Measurements from ENCODE around the gene EGFL6. TPM values are rescaled to one million over a fixed set of nuclear protein-coding genes. Genes with fewer than 3 reads are reported as not detected.

EGFL6 gene
- total and polyA plus RNA-seq, 2 of the 13 experiments (the other 11 are each of a cell fraction or from before 2014, with no cell fraction given): not detected

- ATAC-seq (no peak), DNase-seq (ENCODE audit: low spot score) (no peak), FAIRE-seq (no peak)
- no peaks in the 10 kb centered on the region for H3K79me2 ChIP-seq (ENCODE audit: insufficient read depth, low read length)
- H3K9ac ChIP-seq (ENCODE audit: insufficient read depth, low read depth, low read length): no peak overlapping the region
- no peaks in the 10 kb centered on the region for H3K27me3 ChIP-seq (ENCODE audit: control insufficient read depth in 1 of 2, insufficient read depth in 2 of 2, low read length in 2 of 2)
- intact Hi-C loops (cut with micrococcal nuclease; ENCODE audit: unreplicated experiment): no loop called here
- TF ChIP-seq EHMT2 (IDR thresholded peaks at IDR 0.05; ENCODE audit: borderline replicate concordance, low read depth, low read length) (no peak), ARNT2 (CRISPR knock-in tag; IDR thresholded peaks at IDR 0.05; ENCODE audit: low read depth) (no peak), TRIM24 (CRISPR knock-in tag; IDR thresholded peaks at IDR 0.05) (no peak), HOXA3 (CRISPR knock-in tag; IDR thresholded peaks at IDR 0.05) (no peak), GATAD2A (CRISPR knock-in tag; IDR thresholded peaks at IDR 0.05) (no peak), DDIT3 (CRISPR knock-in tag; IDR thresholded peaks at IDR 0.05) (no peak), CBX1 (IDR thresholded peaks at IDR 0.05; ENCODE audit: low read depth) (no peak), ZHX2 (IDR thresholded peaks at IDR 0.05; ENCODE audit: low read depth) (no peak), ZHX2 (CRISPR knock-in tag; IDR thresholded peaks at IDR 0.05; ENCODE audit: borderline replicate concordance) (no peak), TBX3 (IDR thresholded peaks at IDR 0.05; ENCODE audit: borderline replicate concordance) (no peak), SNAPC2 (CRISPR knock-in tag; IDR thresholded peaks at IDR 0.05) (no peak), ZNF326 (CRISPR knock-in tag; IDR thresholded peaks at IDR 0.05; ENCODE audit: borderline replicate concordance) (no peak), ZNF414 (CRISPR knock-in tag; IDR thresholded peaks at IDR 0.05) (no peak), MTA3 (CRISPR knock-in tag; IDR thresholded peaks at IDR 0.05) (no peak)
- H4K20me1 ChIP-seq (ENCODE audit: insufficient read depth, low read length): no peaks in the 10 kb centered on the region
- ChIA-PET CTCF (ENCODE audit: low intra/inter-chr PET ratio, low total read pairs) (no interaction called here), POLR2A (no interaction called here)
- H2AFZ ChIP-seq (ENCODE audit: low read length): no peak overlapping the region
- in situ Hi-C loops (cut with HindIII; ENCODE audit: extremely low pct_ligation_motif_present, low pct_unique_long_range_greater_than_20kb): no loop called here
- H3K4me1 ChIP-seq (ENCODE audit: insufficient read depth, low read length): peaks cover 5% of the 10 kb centered on the region
- no peak overlapping the region for H3K27ac ChIP-seq (ENCODE audit: extremely low read length, insufficient read depth, low read length)
- no TSS peak for BruUV-seq (replicated peaks)
- no peaks in the 10 kb centered on the region for H3K9me3 ChIP-seq (ENCODE audit: low read length)
- H3K36me3 ChIP-seq (replicated peaks in 1 of 2; ENCODE audit: control insufficient read depth in 1 of 2, insufficient read depth in 2 of 2, low read length in 2 of 2): no peaks in the 10 kb centered on the region
- H3K4me2 ChIP-seq (ENCODE audit: low read depth, low read length): no peak overlapping the region
- H3K4me3 ChIP-seq (replicated peaks in 1 of 3; ENCODE audit: insufficient read depth in 1 of 3, low read depth in 2 of 3, low read length in 3 of 3): no peak overlapping the region
- WGBS (ENCODE audit: low lambda C conversion rate): 94% methylated on average over 6 of the region's 6 CpGs
Observed at GRCh38 chrX:13662355-13662791, 93.0 kb downstream of the EGFL6 start.
